Breast epithelium (tissue), 4 donors: ENCODE data around the gene AFF3. TPM values are rescaled to one million over a fixed set of nuclear protein-coding genes. Genes with fewer than 3 reads are reported as not detected.

ENCODE experiments used
- DNase-seq, 2 donors: peaks; one replicate each; pipeline ENCODE4 v3.0.0-alpha.2; 2019; ENCODE audit warnings: low spot score in 2 of 2
- H3K27ac ChIP-seq, 2 donors: fragments of 200-600 bp; sonication (generic) in 1 of 2; one replicate each; pipeline ENCODE4 v1.5.1; 2016 to 2019; ENCODE audit warnings: mild to moderate bottlenecking in 1 of 2
- H3K27me3 ChIP-seq, 2 donors: fragments of 200-600 bp; sonication (generic) in 1 of 2; one replicate each; pipeline versions ENCODE4 v1.5.1 to v1.6.0; 2017 to 2019; ENCODE audit warnings: control low read depth in 1 of 2, mild to moderate bottlenecking in 1 of 2
- H3K36me3 ChIP-seq: fragments of 200-600 bp; one replicate; pipeline ENCODE4 v1.5.1; 2019
- H3K4me1 ChIP-seq, 2 donors: fragments of 200-600 bp; sonication (generic); one replicate each; pipeline ENCODE4 v1.5.1; 2016 to 2019; ENCODE audit warnings: control low read depth in 1 of 2
- H3K4me3 ChIP-seq, 3 donors: fragments of 200-600 bp; sonication (generic); 1 replicate in 2 of 3; 2 replicates in 1 of 3; pipeline ENCODE4 v1.5.1; 2016 to 2019; ENCODE audit warnings: mild to moderate bottlenecking in 3 of 3, moderate library complexity in 2 of 3
- H3K9me3 ChIP-seq, 2 donors: fragments of 200-600 bp; sonication (generic) in 1 of 2; one replicate each; pipeline ENCODE4 v1.5.1; 2016 to 2019; ENCODE audit warnings: control low read depth in 1 of 2
- CTCF ChIP-seq, 3 donors: fragments of 450-650 bp; IDR thresholded peaks; one replicate each; pipeline ENCODE4 v1.5.1; 2016 to 2017; ENCODE audit warnings: antibody characterized with exemption in 3 of 3, mild to moderate bottlenecking in 3 of 3, moderate library complexity in 3 of 3
- POLR2A ChIP-seq: fragments of 450-650 bp; IDR thresholded peaks from one replicate; pipeline ENCODE4 v1.6.1; 2016; ENCODE audit warnings: antibody characterized with exemption, mild to moderate bottlenecking, moderate library complexity
- POLR2AphosphoS5 ChIP-seq, 3 donors: sonication (generic); formaldehyde crosslinking; IDR thresholded peaks; one replicate each; pipeline ENCODE4 v1.6.1; 2017; ENCODE audit warnings: antibody characterized with exemption in 3 of 3
- intact Hi-C: fragments of 100-400 bp; cut with DNase I; formaldehyde crosslinking; loops from one replicate; pipeline ENCODE4 v1.15.1; 2023; ENCODE audit warnings: low total_unique reads
- total RNA-seq, 3 donors: library from RNA; depleted of rRNA; stranded (reverse); fragments of >200 nt; gene quantifications; one replicate each; pipeline ENCODE4 v1.1.0, GENCODE V29; 2016

AFF3 gene
- total RNA-seq, 3 donors from 2014 or later: 8.2 to 116 (median 63.6) TPM

GRCh38 chr2:99757611-99758114, 384.7 kb downstream of the AFF3 start:
- intact Hi-C loops: no loop called here
- H3K4me1 ChIP-seq: no peaks in the 10 kb centered on the region

GRCh38 chr2:99756059-99756458, 386.3 kb downstream of the AFF3 start:
- Histone ChIP-seq H3K4me1 (no peaks in the 10 kb centered on the region), H3K9me3 (no peaks in the 10 kb centered on the region), H3K27me3 (no peaks in the 10 kb centered on the region), H3K27ac (no peak overlapping the region), H3K36me3 (no peaks in the 10 kb centered on the region), H3K4me3 (no peak overlapping the region)
- no peak for TF ChIP-seq CTCF (IDR thresholded peaks at IDR 0.05)
- no peak for TF ChIP-seq POLR2A
- TF ChIP-seq POLR2AphosphoS5 (IDR thresholded peaks at IDR 0.05): no peak
- intact Hi-C loops: no loop called here
- no peak for DNase-seq

More at GRCh38 chr2:99757611-99758114, 384.7 kb downstream of the AFF3 start:
- Histone ChIP-seq H3K4me3 (no peak overlapping the region), H3K27ac (no peak overlapping the region), H3K9me3 (no peaks in the 10 kb centered on the region), H3K27me3 (no peaks in the 10 kb centered on the region), H3K36me3 (no peaks in the 10 kb centered on the region)
- DNase-seq: no peak
- TF ChIP-seq POLR2AphosphoS5 (IDR thresholded peaks at IDR 0.05) (no peak), CTCF (IDR thresholded peaks at IDR 0.05) (no peak), POLR2A (no peak)

GRCh38 chr2:99754210-99754609, 388.2 kb downstream of the AFF3 start:
- intact Hi-C loops: no loop called here
- no peaks in the 10 kb centered on the region for H3K9me3 ChIP-seq
- no peak overlapping the region for H3K4me3 ChIP-seq
- no peak for DNase-seq
- no peak overlapping the region for H3K27ac ChIP-seq
- no peaks in the 10 kb centered on the region for H3K36me3 ChIP-seq
- H3K27me3 ChIP-seq: no peaks in the 10 kb centered on the region
- H3K4me1 ChIP-seq: no peaks in the 10 kb centered on the region
- TF ChIP-seq POLR2A (no peak), CTCF (IDR thresholded peaks at IDR 0.05) (no peak), POLR2AphosphoS5 (IDR thresholded peaks at IDR 0.05) (no peak)

- H3K27ac ChIP-seq: no peak overlapping the region
- no peaks in the 10 kb centered on the region for H3K9me3 ChIP-seq
- no peak for DNase-seq
- no peaks in the 10 kb centered on the region for H3K36me3 ChIP-seq
- H3K4me1 ChIP-seq: no peaks in the 10 kb centered on the region
- TF ChIP-seq CTCF (IDR thresholded peaks at IDR 0.05) (no peak), POLR2AphosphoS5 (IDR thresholded peaks at IDR 0.05) (no peak), POLR2A (no peak)
- no peak overlapping the region for H3K4me3 ChIP-seq
- no peaks in the 10 kb centered on the region for H3K27me3 ChIP-seq
- intact Hi-C loops: no loop called here
Observed at GRCh38 chr2:99753505-99753904, 388.9 kb downstream of the AFF3 start.

- H3K27me3 ChIP-seq: no peaks in the 10 kb centered on the region
- H3K36me3 ChIP-seq: no peaks in the 10 kb centered on the region
- H3K4me1 ChIP-seq: no peaks in the 10 kb centered on the region
- TF ChIP-seq POLR2AphosphoS5 (IDR thresholded peaks at IDR 0.05) (no peak), CTCF (IDR thresholded peaks at IDR 0.05) (no peak), POLR2A (no peak)
- H3K4me3 ChIP-seq: no peak overlapping the region
- intact Hi-C loops: no loop called here
- H3K27ac ChIP-seq: no peak overlapping the region
- DNase-seq: no peak
- H3K9me3 ChIP-seq: no peaks in the 10 kb centered on the region
Observed at GRCh38 chr2:99748344-99748743, 394.0 kb downstream of the AFF3 start.
